ENCODE data around the gene CADPS.

CADPS gene

DNA sequence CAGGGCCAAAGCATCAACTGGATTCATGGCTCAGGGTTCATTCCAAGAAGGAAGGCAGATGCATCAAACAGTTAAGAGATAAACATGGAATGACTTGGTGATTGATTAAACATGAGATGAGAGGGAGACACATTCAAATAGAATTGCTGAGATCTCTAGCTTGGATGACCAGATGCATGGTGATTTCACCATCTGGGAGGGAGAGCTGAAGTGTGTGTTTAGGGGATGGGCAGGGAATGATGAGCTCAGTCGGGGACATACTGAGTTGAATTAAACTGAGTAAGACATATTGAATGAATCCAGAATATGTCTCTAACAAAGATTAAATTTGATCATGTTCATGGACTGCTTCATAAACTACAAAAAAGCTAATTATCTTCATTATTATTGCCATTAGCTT is 35.5 kb downstream of the CADPS start:
- no peak for DNase-seq
- TF ChIP-seq POLR2A (IDR thresholded peaks at IDR 0.05; ENCODE audit: low read length) (no peak), GATA1 (IDR thresholded peaks at IDR 0.05; ENCODE audit: low read depth, low read length) (no peak)

DNA sequence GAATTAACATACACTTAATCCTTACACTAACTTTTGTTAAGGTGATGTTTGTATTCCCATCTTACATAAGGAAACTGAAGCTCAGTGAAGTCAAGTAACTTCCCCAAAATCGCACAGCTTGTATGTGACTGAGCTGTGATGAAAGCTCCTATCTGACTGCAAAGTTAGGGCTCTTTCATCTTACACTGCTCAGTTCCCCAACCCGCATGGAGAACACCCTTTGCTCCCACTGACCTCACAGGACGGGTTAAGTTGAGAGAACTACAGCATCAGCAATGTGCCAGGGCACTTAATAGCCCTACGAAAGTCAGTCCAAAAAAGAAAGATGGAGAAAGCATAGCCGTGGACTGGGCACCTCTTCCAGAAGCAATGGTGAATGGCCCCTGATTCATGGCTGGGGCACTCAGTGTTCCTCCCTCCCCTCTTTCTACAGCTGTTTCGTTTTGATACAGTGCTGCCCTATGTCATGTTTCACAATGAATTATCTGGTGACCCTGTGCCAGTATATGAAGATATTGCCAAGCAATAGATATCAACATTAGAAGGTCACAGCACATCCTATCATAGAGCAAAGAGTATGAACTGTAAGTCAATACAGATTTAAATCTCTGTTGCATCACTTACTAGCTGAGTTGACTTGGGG is 38.0 kb downstream of the CADPS start:
- TF ChIP-seq GATA1 (IDR thresholded peaks at IDR 0.05; ENCODE audit: low read depth, low read length) = no peak
- no peak for TF ChIP-seq POLR2A (IDR thresholded peaks at IDR 0.05; ENCODE audit: low read length)

DNA sequence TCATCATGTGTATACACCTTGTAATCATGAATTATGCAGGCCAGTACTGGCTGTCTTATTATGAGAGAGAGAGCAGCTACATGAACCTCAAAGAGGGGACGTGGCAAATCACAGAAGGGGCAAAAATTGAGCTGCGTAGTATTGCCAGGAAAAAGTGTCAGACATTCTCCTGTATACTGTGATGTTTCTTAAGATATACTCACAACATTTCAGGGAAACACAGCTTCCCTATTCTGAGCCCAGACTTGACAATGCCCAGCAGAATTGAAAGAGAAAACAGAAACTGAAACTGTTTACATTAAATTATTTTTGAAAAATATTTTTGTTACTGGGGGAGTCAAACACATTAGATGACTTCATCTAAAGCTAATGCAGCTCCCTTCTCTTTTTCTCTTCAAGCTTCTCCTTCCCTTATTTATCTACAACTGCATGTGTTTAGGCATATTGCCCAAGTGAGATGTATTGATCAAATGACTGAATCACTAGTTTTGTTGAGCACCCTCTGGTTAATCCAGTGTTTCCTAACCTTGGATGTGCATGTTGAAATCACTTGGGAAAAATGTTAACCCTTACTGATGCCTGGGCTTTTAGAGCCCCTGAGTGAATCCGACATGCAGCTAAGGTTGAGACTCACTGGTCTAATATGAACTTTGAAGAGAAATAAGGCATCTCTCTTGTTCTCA is 39.5 kb downstream of the CADPS start:
- no peak for DNase-seq
- TF ChIP-seq GATA1 (IDR thresholded peaks at IDR 0.05; ENCODE audit: low read depth, low read length) (no peak), POLR2A (IDR thresholded peaks at IDR 0.05; ENCODE audit: low read length) (no peak)

More for the DNA sequence above, 38.0 kb downstream of the CADPS start:
- no peak for DNase-seq

DNA sequence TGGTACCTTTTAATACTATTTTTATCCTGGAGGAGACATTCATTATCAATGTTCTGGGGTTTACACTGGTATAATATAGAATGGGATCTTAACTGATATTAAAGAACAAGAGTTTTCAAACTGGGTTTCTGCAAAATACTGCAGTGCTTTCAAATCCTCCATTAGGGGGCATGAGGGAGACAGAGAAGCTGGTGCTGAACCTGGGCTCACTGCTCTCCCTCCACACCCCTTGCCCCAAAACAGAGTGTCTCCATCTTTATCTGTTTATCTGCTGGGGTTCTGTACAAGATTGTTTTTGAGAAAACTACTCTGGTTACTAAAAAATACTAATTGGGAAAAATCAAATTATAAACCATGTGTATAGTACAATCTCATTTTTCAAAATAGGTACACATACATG is 41.7 kb downstream of the CADPS start:
- DNase-seq = no peak
- no peak for TF ChIP-seq POLR2A (IDR thresholded peaks at IDR 0.05; ENCODE audit: low read length)
- no peak for TF ChIP-seq GATA1 (IDR thresholded peaks at IDR 0.05; ENCODE audit: low read depth, low read length)

DNA sequence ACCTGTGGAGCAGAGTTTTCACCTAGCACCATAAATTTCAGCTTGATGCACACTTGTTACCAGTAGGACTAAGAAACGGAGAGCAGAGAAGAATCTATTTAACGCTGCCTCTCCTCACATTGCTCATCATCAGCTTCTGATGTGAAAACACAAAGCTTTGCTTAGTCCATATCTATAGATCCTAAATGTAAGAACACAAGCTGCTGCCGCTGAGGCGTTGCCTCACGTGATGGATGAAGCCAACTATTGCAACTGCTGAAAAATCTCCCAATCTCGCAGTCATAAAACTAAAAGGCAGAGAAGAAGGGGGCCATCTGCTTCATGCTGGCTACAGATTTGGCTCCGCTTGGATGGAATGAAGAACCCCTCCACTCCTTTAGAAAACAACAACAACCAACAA is 42.7 kb downstream of the CADPS start:
- DNase-seq = no peak
- TF ChIP-seq POLR2A (IDR thresholded peaks at IDR 0.05; ENCODE audit: low read length) (no peak), GATA1 (IDR thresholded peaks at IDR 0.05; ENCODE audit: low read depth, low read length) (no peak)

DNA sequence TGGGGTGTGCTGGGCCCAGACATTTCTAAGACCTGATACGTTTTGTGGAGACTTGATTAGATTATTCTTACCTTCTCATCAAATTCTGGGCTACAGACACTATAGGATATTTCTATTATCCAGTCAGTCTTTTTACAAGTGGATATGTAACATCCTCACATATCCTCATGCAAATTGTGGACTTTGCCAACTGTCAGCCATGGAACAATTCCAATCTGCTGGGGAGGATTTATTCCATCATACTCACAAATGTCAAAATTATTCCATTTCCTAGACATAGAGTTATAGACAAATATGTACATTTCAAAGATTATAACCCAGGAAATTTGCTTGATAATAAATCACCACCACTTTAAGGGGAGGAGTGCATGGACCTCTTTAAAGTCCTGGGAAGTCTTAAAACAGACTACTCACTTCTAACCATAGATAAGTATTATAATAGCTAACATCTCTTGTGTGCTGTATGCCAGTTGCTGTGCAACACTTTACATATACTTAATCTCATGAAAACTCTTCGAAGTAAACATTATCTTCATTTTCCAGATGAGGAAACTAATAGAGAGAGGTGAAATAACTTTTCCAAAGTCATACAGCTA is 44.4 kb downstream of the CADPS start:
- TF ChIP-seq GATA1 (IDR thresholded peaks at IDR 0.05; ENCODE audit: low read depth, low read length) (no peak), POLR2A (IDR thresholded peaks at IDR 0.05; ENCODE audit: low read length) (no peak)
- DNase-seq = no peak

DNA sequence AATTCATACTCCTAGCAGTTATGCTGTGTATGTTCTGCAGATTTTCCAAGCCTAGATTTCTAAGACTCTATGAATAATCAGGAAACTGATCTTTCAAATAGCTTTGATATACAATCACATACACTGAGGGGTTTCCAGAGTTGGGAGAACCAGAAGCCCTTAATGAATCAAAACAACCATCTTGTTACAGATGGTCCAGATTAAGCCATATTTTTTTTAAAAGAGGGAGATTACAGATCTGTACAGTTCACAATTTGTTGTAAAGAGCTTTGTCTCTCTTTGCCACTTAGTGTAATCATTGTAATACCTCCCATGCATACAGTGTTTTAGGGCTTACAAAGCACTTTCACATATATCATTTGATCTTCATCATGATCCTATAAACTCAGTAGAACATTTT is 47.7 kb downstream of the CADPS start:
- TF ChIP-seq POLR2A (IDR thresholded peaks at IDR 0.05; ENCODE audit: low read length) = no peak
- no peak for TF ChIP-seq GATA1 (IDR thresholded peaks at IDR 0.05; ENCODE audit: low read depth, low read length)
- DNase-seq = no peak

DNA sequence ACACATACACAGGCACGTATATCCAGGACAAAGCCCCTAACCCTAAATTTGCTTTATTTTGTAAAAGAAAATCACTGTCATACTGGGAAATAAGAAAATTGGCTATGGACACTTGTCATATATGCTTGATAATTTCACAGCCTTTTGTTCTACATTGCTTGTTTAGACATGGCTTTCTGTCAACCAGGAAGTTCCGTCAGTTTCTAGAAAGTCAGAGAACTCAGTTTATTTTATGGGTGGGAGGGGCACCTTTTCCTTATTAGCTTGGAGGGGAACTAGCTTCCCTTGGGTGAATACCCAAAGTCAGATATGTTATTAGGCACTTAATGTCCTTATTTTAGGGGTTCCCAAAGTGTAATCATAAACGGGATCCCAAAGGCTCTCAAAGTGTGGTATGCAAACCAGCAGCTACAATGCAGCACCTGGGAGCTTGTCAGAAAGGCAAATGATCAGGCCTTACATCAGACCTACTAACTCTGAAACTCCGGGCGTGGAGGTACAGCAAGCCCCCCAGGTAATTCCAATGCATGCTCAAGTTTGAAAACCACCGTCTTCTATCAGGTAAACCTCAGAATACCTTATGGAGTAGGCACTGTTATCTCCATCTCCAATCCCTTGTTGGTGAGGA is 50.1 kb downstream of the CADPS start:
- no peak for DNase-seq
- TF ChIP-seq POLR2A (IDR thresholded peaks at IDR 0.05; ENCODE audit: low read length) (no peak), GATA1 (IDR thresholded peaks at IDR 0.05; ENCODE audit: low read depth, low read length) (no peak)

DNA sequence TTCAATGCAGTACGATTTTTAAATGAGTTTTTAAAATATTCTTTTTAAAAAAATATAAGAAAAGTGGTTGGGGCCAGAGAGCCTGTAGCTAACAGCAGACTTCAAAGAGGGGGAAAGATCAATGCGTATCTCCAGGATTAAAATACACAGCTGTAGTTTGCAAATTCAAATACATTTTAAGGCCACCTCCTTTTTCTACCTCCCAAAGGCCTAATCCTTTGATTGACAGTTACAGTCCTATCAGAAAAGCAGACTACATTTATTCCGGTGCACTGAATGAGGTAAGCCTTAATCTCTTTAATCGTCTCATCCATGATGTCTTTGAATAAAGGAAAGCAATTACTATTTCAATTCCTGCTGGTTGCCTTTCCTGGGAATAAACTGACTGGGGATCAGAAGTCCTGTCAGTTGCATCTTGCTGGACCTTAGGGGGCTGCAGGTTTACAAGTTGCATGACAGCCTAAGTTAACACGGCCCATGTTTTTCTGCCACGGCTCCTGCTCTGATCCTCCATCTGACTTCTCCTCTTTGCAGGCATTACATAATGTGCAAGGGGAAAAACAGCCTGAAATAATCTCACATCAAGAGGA is 51.7 kb downstream of the CADPS start:
- TF ChIP-seq POLR2A (IDR thresholded peaks at IDR 0.05; ENCODE audit: low read length) = no peak
- TF ChIP-seq GATA1 (IDR thresholded peaks at IDR 0.05; ENCODE audit: low read depth, low read length) = no peak

DNA sequence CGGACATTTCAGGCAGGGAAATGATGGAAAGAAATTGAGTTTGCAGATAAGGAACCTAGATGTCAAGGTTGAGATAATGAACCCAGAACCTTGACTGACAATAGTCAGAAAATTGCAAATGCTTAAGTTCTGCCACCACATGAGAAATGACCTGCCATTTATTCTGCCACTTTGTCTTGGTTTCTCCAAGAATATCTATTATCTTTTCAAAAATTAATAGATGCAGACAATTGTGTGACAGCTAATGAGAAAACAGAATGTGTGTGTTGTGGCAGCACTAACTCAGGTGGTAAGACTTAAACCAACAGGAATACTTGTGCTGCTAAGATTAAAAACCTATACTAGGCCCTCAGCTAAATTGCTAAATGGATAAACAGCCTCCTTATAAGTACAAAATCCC is 52.3 kb downstream of the CADPS start:
- TF ChIP-seq GATA1 (IDR thresholded peaks at IDR 0.05; ENCODE audit: low read depth, low read length) (no peak), POLR2A (IDR thresholded peaks at IDR 0.05; ENCODE audit: low read length) (no peak)
- DNase-seq = no peak

More for the DNA sequence above, 51.7 kb downstream of the CADPS start:
- no peak for DNase-seq

DNA sequence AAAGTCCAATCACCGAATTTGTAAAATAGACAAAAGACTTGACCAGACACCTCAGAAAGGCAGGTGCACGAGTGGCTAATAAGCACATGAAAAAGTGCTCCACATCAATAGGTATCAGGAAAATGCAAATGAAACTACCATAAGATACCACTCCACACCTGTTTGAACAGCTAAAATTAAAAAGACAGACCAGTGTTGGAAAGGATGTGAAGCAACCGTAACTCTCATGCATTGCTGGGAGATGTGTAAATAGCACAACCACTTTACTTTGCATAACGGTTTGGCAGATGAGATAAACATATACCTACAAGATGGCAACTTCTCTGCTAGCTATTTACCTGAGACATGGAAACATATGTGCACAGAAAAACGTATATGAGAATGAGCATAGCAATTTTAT is 56.9 kb downstream of the CADPS start:
- TF ChIP-seq GATA1 (IDR thresholded peaks at IDR 0.05; ENCODE audit: low read depth, low read length) (no peak), POLR2A (IDR thresholded peaks at IDR 0.05; ENCODE audit: low read length) (no peak)
- DNase-seq = no peak

DNA sequence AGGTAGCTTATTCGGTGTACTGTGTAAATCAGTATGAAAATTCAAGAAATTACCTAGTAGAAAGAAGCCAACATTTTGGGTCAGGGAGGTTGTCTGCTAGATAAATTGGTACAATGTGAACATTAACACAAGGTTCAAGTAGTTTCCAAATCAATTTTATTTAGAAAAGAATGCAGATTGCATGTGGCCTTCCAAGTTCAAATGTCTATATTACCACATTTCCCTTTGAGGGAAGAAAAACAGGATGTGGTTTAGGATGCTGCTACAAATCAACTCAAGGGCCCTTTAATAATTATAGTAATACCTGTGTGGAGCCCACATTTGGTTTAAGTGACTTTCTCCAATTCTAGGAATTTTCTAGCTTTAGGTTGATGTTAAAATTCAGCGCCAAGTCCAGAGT is 57.5 kb downstream of the CADPS start:
- DNase-seq = no peak
- no peak for TF ChIP-seq GATA1 (IDR thresholded peaks at IDR 0.05; ENCODE audit: low read depth, low read length)
- TF ChIP-seq POLR2A (IDR thresholded peaks at IDR 0.05; ENCODE audit: low read length) = no peak

DNA sequence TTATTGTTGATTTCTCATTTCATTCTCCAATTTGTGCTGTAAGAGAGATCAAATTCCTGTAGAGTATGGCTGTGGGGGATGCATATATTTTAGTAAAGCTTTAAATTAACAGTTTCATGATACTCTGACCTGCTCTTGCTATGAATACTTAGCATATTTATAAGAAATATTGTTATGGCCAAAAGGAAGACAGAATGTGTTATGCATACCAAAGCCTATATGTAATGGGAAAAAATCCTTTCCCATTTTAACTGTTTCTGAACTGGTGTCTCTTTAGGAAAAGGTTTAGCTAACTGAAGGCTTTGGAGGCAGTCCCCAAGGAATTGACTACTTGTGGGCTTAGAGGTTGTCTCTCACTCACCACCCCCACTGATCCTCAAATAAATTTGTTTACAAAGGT is 59.2 kb downstream of the CADPS start:
- DNase-seq = no peak
- no peak for TF ChIP-seq GATA1 (IDR thresholded peaks at IDR 0.05; ENCODE audit: low read depth, low read length)
- TF ChIP-seq POLR2A (IDR thresholded peaks at IDR 0.05; ENCODE audit: low read length) = no peak

DNA sequence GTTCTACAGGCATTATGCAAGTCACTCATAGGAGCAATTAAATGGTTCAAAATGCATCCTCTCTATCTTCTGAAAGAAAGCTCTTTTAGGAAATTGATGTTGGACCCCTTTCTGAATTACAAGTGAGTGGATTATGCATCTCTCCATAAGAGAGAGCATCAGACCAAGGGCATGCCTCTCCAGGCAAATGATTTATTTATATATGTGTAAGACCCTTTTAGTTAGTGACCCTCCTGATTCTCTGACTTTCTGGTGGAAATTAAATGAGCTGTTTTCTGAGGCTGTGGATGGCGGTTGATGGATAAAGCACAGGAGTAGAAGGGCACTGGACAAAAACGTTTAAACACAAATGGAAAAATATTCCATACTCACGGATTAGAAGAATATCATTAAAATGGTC is 62.6 kb downstream of the CADPS start:
- no peak for DNase-seq
- TF ChIP-seq POLR2A (IDR thresholded peaks at IDR 0.05; ENCODE audit: low read length) = no peak
- no peak for TF ChIP-seq GATA1 (IDR thresholded peaks at IDR 0.05; ENCODE audit: low read depth, low read length)
